DOHH2 (cell line): Measurements from ENCODE around the gene SUPT4H1.

ENCODE experiments used
- H3F3A ChIP-seq: fragments of 200-600 bp; sonication (generic), shearing (Covaris generic); 2 replicates; pipeline ENCODE4 v1.6.0; 2016; ENCODE audit warnings: antibody characterized with exemption, mild to moderate bottlenecking; ENCODE audit not compliant: control insufficient read depth, insufficient read depth
- H3K27ac ChIP-seq: fragments of 200-600 bp; sonication (generic); 2 replicates; pipeline ENCODE4 v1.5.1; 2014; ENCODE audit warnings: low read depth, mild to moderate bottlenecking, low read length, moderate library complexity
- H3K27me3 ChIP-seq: fragments of 200-600 bp; sonication (generic); 2 replicates; pipeline ENCODE4 v1.6.1; 2014; ENCODE audit warnings: mild to moderate bottlenecking, low read length, mixed read lengths; ENCODE audit not compliant: control insufficient read depth
- H3K36me3 ChIP-seq: fragments of 200-600 bp; sonication (generic); 2 replicates; pipeline ENCODE4 v1.6.1; 2014; ENCODE audit warnings: mild to moderate bottlenecking, low read length, moderate library complexity, mixed read lengths; ENCODE audit not compliant: control insufficient read depth
- H3K4me1 ChIP-seq: fragments of 200-600 bp; sonication (generic); 2 replicates; pipeline ENCODE4 v1.6.1; 2014; ENCODE audit warnings: mild to moderate bottlenecking, low read length, mixed read lengths; ENCODE audit not compliant: control insufficient read depth
- H3K4me2 ChIP-seq: fragments of 200-600 bp; sonication (generic); 2 replicates; pipeline ENCODE4 v1.6.0; 2014; ENCODE audit warnings: mild to moderate bottlenecking, low read length, moderate library complexity
- H3K4me3 ChIP-seq: fragments of 200-600 bp; sonication (generic); 2 replicates; pipeline ENCODE4 v1.5.1; 2014; ENCODE audit warnings: mild to moderate bottlenecking, low read length, mixed read lengths
- H3K79me2 ChIP-seq: fragments of 200-600 bp; sonication (generic); 2 replicates; pipeline ENCODE4 v1.6.1; 2014; ENCODE audit warnings: mild to moderate bottlenecking, low read length, mixed read lengths; ENCODE audit not compliant: control insufficient read depth
- H3K9me2 ChIP-seq: fragments of 200-600 bp; sonication (generic); replicated peaks from 2 replicates; pipeline ENCODE4 v1.6.1; 2014; ENCODE audit warnings: mild to moderate bottlenecking, low read length, mixed read lengths; ENCODE audit not compliant: control insufficient read depth
- H3K9me3 ChIP-seq: fragments of 200-600 bp; sonication (generic); 2 replicates; pipeline ENCODE4 v1.6.1; 2014; ENCODE audit warnings: antibody characterized with exemption, low read length, mixed read lengths; ENCODE audit not compliant: control insufficient read depth, insufficient read depth
- H4K20me1 ChIP-seq: fragments of 200-600 bp; sonication (generic); 2 replicates; pipeline ENCODE4 v1.6.0; 2014; ENCODE audit warnings: low read depth, mild to moderate bottlenecking, antibody characterized with exemption, low read length, moderate library complexity; ENCODE audit not compliant: control insufficient read depth, insufficient read depth
- EZH2phosphoT487 ChIP-seq: fragments of 200-600 bp; sonication (generic); IDR thresholded peaks from 2 replicates; pipeline ENCODE4 v1.6.1; 2017; ENCODE audit warnings: borderline replicate concordance, mild to moderate bottlenecking, antibody characterized with exemption, low read length, moderate library complexity, mixed read lengths
- TF ChIP-seq, protein P1 (sequence below): fragments of 200-600 bp; sonication (generic); IDR thresholded peaks from one replicate; pipeline ENCODE4 v1.5.1; 2014; ENCODE audit warnings: antibody characterized with exemption, mild to moderate bottlenecking, low read depth, low read length; ENCODE audit not compliant: poor library complexity, severe bottlenecking

Gene SUPT4H1

DNA sequence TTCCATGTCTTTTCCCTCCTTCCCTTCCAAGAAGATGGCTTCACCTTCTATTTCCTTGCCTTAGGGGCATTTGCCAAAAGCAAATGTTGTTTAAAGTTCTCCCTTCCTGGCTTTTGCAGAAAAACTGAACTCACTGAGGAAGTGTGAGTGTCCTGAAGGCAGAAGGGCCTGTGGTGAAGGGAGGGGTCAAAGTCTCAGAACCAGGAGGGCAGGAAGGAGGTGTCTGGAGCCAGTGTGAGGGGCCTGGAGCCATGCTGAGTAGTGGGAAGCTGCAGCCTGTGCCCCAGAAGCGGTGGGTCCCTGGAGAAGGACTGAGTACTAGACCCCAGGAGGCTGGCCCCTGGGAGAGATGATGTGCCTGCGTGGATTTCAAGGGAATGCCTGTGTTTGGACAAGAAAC lies 23.8 kb upstream of the SUPT4H1 start:
- no peak overlapping the region for H3K27ac ChIP-seq
- TF ChIP-seq EZH2phosphoT487, result no peak
- TF ChIP-seq, protein P1, sequence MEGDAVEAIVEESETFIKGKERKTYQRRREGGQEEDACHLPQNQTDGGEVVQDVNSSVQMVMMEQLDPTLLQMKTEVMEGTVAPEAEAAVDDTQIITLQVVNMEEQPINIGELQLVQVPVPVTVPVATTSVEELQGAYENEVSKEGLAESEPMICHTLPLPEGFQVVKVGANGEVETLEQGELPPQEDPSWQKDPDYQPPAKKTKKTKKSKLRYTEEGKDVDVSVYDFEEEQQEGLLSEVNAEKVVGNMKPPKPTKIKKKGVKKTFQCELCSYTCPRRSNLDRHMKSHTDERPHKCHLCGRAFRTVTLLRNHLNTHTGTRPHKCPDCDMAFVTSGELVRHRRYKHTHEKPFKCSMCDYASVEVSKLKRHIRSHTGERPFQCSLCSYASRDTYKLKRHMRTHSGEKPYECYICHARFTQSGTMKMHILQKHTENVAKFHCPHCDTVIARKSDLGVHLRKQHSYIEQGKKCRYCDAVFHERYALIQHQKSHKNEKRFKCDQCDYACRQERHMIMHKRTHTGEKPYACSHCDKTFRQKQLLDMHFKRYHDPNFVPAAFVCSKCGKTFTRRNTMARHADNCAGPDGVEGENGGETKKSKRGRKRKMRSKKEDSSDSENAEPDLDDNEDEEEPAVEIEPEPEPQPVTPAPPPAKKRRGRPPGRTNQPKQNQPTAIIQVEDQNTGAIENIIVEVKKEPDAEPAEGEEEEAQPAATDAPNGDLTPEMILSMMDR, result no peak

DNA sequence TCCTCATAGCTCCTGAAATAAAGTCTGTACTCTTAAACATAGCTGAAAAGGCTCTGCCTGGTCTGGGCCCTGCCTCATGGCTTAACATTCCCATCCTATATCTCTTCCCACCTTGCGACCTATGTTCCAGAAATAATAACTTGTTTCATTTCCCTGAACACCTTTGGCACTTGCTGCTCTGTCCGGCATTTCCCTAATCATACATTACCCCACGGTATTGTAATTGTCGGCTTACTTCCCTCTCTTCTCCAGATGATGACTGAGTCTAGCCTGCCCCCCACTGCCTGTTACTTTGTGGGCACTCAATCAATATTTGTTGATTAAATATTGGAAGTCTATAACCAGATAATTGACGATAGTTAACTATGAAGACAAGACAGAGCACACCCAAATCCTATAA lies 23.3 kb upstream of the SUPT4H1 start:
- Histone ChIP-seq H3K36me3 (no peaks in the 10 kb centered on the region), H3K9me2 (no peaks in the 10 kb centered on the region), H3K9me3 (no peaks in the 10 kb centered on the region), H3K4me3 (no peak overlapping the region), H3K27me3 (peaks cover 3% of the 10 kb centered on the region; the same call in 1 of the 2 replicates), H4K20me1 (no peaks in the 10 kb centered on the region), H3F3A (no peaks in the 10 kb centered on the region), H3K79me2 (no peaks in the 10 kb centered on the region), H3K4me1 (no peaks in the 10 kb centered on the region), H3K27ac (no peak overlapping the region), H3K4me2 (no peak overlapping the region)
- no peak for TF ChIP-seq EZH2phosphoT487
- TF ChIP-seq, protein P1, result no peak

More for the DNA sequence above, 23.8 kb upstream of the SUPT4H1 start:
- no peaks in the 10 kb centered on the region for H3K79me2 ChIP-seq
- no peak overlapping the region for H3K4me2 ChIP-seq
- no peaks in the 10 kb centered on the region for H3F3A ChIP-seq
- no peaks in the 10 kb centered on the region for H3K9me3 ChIP-seq
- H3K9me2 ChIP-seq, result no peaks in the 10 kb centered on the region
- H3K36me3 ChIP-seq, result no peaks in the 10 kb centered on the region
- no peak overlapping the region for H3K4me3 ChIP-seq
- H3K27me3 ChIP-seq, result peaks cover 3% of the 10 kb centered on the region; the same call in 1 of the 2 replicates
- no peaks in the 10 kb centered on the region for H4K20me1 ChIP-seq
- H3K4me1 ChIP-seq, result no peaks in the 10 kb centered on the region

DNA sequence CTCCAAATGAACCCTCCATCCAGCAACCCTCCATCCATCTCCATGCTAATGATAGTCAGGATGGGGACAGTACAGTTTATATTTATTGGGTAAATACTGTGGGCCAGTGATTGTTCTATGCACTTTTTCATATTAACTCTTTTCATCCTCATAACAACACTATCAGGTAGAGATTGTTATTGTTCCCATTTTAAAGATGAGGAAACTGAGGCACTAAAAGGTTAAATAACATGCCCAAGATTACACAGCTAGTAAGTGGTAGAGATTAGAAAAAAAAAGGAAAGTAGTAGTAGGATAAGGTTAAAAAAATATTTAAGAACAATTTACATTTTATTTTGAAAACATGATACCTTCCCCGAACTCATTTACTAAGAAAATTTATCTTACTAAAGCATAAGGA lies 21.9 kb upstream of the SUPT4H1 start:
- H3K27me3 ChIP-seq, result peaks cover 3% of the 10 kb centered on the region; the same call in 1 of the 2 replicates
- no peaks in the 10 kb centered on the region for H3K9me2 ChIP-seq
- H3K36me3 ChIP-seq, result no peaks in the 10 kb centered on the region
- H3K4me1 ChIP-seq, result no peaks in the 10 kb centered on the region
- no peaks in the 10 kb centered on the region for H3K79me2 ChIP-seq
- H4K20me1 ChIP-seq, result no peaks in the 10 kb centered on the region
- TF ChIP-seq EZH2phosphoT487, result no peak
- TF ChIP-seq, protein P1, result no peak
- no peaks in the 10 kb centered on the region for H3K9me3 ChIP-seq
- no peaks in the 10 kb centered on the region for H3F3A ChIP-seq
- no peak overlapping the region for H3K27ac ChIP-seq
- H3K4me3 ChIP-seq, result no peak overlapping the region
- no peak overlapping the region for H3K4me2 ChIP-seq
